GM21381 (cell line): ENCODE measurements around the gene GBA2.

Source experiments
- ATAC-seq: cut with Tn5 transposase; IDR thresholded peaks from one replicate; pipeline ENCODE4 v1.9.1; 2021; ENCODE audit warnings: mild to moderate bottlenecking, moderate library complexity; ENCODE audit not compliant: unreplicated experiment

The GBA2 gene

DNA sequence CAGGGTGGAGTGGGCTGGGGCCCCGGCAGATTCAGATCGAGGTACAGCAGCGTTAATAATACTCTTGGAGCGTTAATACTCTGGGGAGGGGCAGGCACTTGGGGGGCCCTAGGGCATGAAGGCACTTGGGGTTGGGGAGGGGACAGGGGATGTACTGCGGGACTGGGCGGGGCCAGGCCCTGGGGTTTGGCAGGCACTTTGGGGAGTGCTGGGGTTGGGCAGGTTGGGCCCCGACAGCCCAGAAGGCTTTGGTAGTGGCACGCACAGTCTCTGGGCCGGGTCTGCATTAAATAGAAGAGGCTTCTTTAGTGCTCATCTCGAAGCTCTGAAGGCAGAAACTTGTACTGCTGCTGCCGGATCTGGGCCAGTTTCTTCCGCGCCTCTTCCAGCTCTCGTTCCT is 51.5 kb downstream of the GBA2 start:
- no peak for ATAC-seq

DNA sequence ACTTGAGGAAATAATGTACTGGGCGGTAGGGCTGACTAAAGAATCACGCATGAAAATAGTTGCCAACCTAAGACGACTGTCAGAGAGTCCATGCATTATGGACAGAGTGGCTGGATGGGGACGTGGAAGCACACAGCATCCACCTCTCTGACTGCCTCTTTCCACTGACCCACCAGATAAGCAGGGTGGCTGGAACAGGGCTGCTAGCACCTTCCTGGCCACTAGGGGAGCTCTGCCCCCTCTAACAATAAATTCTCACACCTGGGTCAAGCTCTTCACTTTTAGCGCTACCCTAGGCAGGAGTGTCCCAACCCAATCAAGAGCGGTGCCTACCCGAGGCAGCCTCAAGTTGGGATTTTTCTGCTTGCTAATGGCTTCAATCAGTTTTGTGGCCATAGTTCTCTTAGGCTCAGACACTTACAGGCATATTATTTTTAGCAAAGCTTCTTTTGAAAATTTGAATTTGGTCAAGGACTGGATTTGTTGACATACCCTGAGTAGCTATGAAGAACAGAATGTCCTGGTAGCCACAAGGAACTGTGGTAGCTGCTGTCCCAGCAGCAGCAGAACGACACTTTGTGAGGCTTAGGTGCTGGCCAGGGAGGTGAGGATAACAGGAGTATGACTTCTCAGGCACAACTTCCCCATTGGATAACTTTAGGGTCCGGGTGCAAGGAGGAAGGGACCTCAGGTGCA is 52.4 kb downstream of the GBA2 start:
- no peak for ATAC-seq

DNA sequence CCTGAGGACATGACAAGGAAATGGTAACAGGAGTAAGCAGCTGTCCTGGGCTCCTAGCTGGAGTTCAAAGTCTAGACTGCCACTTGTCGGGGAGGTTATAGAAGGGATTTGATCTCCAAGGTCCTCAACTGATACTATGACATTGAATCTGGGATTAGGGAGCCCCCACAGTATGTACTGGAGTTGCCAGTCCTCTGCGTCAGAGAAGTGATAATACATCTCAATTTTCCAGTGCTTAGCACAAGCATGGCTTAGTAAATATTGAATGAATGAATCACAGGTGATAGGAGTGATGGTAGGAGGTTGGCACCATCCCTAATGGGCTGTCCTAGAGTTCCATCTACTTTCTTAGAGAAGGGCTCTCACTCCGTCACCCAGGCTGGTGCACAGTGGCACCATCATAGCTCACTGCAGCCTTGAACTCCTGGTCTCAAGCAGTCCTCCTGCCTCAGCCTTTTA is 53.1 kb downstream of the GBA2 start:
- ATAC-seq = no peak

DNA sequence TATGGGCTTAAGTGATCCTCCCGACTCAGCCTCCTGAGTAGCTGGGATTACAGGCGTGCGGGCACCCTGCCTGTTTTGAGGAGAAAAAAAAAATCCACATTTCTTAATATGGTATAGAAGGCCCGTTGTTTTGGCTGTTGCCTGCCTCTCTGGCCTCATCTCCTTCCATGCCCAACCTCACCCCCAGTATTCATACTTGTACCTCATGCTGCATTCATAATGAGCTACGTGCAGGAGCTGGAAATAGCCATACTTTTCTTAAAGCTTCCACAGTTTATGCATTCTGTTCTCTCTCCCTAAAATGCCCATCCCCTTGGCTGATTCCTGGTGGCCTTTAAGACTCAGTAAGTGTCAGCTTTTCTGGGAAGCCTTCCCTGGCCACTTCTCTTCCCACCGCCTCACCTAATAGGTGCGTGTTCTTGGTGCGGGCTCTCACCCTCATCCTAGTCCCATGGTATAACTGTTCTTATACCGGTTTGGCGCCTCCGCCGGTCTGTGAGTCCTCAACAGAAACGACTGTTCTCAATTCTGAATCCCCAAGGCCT is 57.2 kb downstream of the GBA2 start:
- no peak for ATAC-seq

DNA sequence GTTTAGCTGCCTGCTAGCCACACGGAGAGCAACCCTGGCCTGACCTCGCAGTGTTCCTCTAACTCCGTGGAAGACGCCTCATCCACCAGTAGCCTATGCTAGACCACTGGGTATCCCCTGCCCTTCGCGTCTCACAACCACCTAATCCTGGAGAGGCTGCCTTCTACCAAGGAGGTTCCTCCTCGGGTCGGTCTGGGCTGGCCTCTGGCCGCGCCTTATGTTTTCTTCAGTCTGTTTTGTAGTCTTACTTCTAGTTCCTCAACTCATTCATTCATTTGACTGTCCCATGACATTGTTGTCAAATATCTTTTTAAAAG is 57.7 kb downstream of the GBA2 start:
- ATAC-seq = no peak

DNA sequence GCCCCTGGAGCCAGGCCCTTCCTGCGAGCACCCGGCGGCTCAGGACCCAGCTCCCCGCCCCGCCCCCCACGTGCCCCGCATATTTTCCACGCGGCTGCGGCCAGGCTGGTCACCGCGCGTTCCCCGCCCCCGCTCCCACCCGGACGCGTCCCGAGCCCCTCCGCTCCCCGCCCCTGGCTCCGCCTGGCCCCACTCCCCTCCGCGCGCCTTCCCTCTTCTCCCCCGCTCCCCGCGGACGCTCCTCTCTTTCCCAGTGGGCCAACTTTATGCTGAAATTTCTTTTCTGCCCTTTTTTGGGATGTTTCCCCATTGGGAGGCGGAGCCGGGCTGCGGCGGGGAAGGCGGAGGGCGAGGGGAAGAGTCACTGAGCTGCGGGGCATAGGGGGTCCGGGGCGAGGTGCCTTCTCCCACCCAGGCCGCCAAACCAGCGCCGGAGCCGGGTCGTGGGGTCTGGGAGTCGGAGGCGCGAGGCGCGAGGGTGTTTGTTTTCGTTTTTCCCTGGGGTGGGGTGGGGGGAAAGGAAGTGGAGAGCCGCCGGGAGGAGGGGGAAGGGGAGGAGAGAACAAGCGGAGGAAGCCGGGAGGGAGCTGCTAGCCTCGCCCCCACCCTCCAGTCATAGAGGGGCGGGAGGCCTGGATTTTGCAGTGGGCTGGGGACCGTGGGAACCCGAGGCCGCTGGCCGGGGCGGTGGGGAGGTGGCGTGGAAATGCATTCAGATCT is 58.3 kb downstream of the GBA2 start:
- no peak for ATAC-seq

DNA sequence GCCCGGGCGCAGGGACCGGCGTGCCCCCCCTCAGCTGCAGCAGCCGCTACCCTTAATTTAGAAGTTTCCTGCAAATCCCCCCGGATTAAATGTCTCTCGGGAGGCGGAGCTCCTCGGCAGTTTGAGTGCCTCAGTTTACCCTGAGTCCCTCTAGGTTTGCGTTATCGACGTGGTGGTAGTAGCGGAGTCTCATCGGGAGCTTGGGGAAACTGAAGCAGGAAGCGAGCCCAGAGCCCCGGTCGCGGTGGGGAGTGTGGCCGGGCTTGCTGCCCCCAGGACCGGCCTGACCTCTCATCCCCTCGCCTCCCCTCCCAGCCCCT is 58.8 kb downstream of the GBA2 start:
- ATAC-seq = no peak

DNA sequence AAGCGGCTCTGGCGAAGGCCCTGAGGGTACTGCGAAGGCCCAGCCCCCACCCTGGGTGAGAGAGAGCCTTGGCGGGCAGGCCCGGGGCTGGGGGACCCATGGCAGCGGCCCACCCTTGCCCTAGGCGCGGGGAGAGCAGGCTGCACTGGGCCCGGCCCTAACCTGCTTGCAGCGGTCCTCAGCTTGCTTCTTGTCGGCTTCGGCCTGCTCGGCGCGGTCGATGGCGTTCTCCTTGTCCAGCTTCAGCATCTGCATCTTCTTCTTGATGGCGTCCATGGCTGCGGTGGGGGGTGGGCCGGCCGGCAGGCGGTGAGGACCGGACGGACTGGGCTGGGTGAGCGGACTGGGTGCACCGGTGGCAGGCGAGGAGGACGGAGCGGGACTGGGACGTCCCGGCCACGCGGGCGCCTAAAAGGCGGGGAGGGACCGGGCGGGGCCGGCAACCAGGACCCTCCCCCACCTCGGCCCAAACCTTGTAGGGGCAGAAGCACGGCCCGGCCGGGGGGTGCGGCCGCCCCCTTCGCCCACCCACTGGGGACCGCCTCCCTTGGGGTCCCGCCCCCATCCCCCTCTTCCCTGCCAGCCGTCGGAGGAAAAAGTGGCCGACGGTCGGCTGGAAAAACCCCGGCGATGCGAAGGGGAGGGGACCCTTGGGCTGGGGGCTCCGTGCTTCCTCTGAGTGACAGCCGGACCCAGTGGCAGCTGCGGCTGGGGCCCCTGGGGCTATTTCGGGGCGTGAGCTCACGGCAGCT is 59.3 kb downstream of the GBA2 start, which contains the start of gene TPM2:
TSS of gene TPM2 (minus strand) at position 384 of the 752 bp plus-strand sequence. CDS start at position 276, 108 bp downstream.
- no peak for ATAC-seq

DNA sequence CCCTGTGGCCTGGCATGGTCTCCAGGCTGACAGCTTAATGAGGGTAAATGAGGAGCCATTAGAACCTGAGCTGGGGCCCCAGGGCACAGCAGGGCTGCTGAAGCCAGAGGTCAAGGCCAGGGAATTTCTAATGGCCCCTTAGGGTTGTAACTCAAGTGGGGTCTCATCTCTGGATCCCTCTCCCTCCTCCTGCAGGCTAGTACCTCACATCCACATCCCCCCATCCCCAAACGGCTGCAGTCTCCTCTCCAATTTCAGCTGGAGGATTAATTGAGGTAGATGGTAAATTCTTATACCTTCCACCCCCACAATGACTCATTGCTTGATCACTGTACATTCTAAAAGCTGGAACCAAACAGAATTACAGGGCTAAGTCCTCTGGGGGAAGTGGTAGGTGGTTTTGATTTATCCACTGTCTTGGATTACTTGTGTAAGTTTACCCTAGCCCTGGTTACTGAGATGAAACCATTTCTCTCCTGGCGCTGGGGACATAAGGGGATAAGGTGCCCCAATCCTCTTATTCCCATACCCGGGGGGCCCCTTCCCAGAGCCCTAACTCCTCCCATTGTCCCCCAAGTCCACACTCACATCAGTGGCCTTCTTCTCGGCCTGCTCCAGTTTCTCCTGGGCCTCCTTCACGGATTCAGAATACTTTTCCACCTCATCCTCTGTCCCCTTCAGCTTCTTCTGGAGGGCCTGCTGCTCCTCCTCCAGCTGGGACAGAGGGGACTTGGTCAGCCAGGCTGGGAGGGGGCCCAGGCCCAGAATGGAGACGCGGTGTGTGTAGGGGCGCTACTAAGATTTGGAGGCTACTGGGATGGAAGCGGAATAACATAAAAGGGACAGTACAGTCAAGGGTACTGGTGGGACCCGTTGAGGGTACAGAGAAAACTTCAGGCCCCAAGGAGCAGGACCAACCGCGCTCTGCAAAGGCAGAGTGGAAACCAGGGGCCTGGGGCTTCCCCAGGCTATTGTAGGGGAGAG is 60.2 kb downstream of the GBA2 start:
- ATAC-seq = no peak

DNA sequence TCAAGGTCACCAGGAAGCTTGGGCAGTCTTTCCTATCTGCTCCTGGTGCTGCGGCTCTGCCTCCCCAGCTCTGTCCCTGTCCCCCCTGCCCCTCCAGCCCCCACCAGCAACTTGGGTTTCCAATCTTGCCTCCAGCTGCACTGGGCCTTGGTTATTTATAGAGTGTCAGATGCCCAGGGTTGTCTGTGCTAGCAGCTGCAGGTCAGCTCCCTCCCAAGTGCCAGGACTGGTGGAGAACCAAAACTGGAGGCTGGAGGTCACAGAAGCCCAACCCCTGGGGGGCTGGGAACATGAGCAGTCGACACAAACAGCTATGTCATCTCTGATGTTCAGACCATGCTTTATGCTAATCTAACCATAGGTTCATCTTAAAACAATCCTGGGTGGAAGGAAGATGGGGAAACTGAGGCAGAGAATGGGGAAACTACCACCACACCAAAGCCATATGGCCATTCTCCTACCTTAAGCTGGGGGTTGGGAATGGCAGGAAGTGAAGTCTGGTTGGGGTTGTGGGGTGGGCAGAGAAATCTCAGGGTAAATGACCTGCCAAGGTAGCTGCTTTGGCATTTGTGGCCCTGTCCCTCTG is 61.0 kb downstream of the GBA2 start:
- no peak for ATAC-seq

DNA sequence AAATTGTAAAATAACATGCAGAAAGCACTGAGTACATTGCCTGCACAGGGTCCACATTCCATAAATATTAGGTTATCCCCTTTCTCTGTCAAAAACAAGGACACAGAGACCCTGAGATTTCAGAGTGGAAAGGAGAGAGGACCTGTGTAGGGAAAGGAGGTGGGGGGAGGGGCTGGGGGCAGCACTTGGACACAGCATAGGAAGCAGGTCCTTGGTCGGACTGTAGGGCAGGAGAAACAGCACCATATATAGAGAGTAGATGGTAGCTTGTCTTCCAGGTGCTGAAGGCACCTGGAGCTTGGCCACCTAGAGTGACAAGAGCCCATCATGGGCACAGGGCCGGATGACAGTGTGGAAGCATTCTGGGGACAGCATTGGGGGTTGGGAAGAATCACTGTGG is 61.7 kb downstream of the GBA2 start:
- ATAC-seq = no peak
